GM12878 (cell line): ENCODE results near the gene OPTC.

Source experiments
- BHLHE40 ChIP-seq, 2 experiments: fragments of 450-650 bp in 1 of 2; IDR thresholded peaks; 2 replicates each; pipeline ENCODE4 v1.6.1; 2011 to 2017; ENCODE audit warnings: low read depth in 2 of 2, borderline replicate concordance in 1 of 2, improper control_type of control experiment in 1 of 2, low read length in 1 of 2, mild to moderate bottlenecking in 1 of 2
- CREB1 ChIP-seq: IDR thresholded peaks from 2 replicates; pipeline ENCODE4 v1.6.1; 2012; ENCODE audit warnings: low read depth, mild to moderate bottlenecking, inconsistent platforms
- CTCF ChIP-seq, 3 experiments: IDR thresholded peaks in 2 of 3; conservative IDR thresholded peaks in 1 of 3; 2 replicates each; pipeline ENCODE4 v1.5.1; 2011; ENCODE audit warnings: low read depth in 3 of 3, low read length in 3 of 3, mild to moderate bottlenecking in 3 of 3, control low read depth in 2 of 3, moderate library complexity in 2 of 3, inconsistent platforms in 1 of 3, mixed read lengths in 1 of 3; ENCODE audit not compliant: control insufficient read depth in 2 of 3, insufficient read depth in 1 of 3; ENCODE audit errors: extremely low read depth in 1 of 3
- FOS ChIP-seq: IDR thresholded peaks from 3 replicates; pipeline ENCODE4 v1.6.1; 2011; ENCODE audit warnings: borderline replicate concordance; ENCODE audit not compliant: insufficient read length; ENCODE audit errors: extremely low read depth
- NR2C2 ChIP-seq: IDR thresholded peaks from 2 replicates; pipeline ENCODE4 v1.6.1; 2011; ENCODE audit warnings: borderline replicate concordance, low read depth; ENCODE audit not compliant: control insufficient read depth, insufficient read length
- ZNF217 ChIP-seq: fragments of 450-650 bp; IDR thresholded peaks from 2 replicates; pipeline ENCODE4 v1.6.1; 2017; ENCODE audit warnings: antibody characterized with exemption, mild to moderate bottlenecking

GRCh38 chr1:203520315-203520714, 26.4 kb downstream of the OPTC start:
- TF ChIP-seq FOS (no peak), CREB1 (no peak), BHLHE40 (IDR thresholded peaks at IDR 0.05; ENCODE audit: borderline replicate concordance in 1 of 2, low read depth in 2 of 2, low read length in 1 of 2) (no peak), NR2C2 (no peak), CTCF (IDR thresholded peaks at IDR 0.05 in 2 of 3, conservative IDR thresholded peaks at IDR 0.05 in 1 of 3; ENCODE audit: control insufficient read depth in 2 of 3, extremely low read depth in 1 of 3, insufficient read depth in 1 of 3, low read depth in 3 of 3, low read length in 3 of 3) (no peak), ZNF217 (no peak)
